ENCODE measurements around the gene MUSK. TPM values are rescaled to one million over a fixed set of nuclear protein-coding genes. Genes with fewer than 3 reads are reported as not detected.
"Not testable (repeated sequence)": the region's sequence is repeated elsewhere in the genome, so short reads cannot be mapped to it uniquely, and the experiment has no call there.

Gene MUSK
- total RNA-seq, 2 experiments from 2014 or later: not detected

DNA sequence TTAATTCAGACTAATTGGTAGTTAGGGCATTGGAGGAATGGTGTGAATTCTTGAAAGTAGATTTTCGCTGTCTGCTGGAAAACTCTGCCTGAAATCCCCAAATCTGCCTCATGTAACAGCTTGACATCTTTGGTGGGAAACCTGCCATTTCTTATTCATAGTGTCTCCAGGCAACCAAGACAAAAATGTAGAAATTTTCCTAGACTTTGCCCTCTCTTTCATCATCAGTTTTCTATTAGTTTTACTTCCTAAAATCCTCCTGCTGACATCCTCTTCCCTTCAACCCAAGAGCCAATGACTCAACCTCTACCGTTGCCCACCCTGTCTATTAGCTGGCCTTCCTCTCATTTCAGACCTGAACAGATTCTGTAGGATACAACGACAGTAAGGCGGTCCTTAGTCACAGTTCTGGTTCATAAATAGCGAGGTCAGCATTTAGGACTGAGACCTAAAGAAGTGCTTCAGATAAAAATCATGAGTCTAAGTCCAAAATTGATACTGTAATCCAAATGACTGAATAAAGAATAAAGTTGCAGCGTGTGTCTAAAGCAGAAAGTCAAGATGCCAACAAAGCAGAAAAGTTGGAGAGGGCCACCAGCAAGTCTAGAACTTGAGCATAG is 133.9 kb downstream of the MUSK start:
- Mint-ChIP-seq H3K36me3 (ENCODE audit: low read depth) (no peaks in the 10 kb centered on the region), H3K9me3 (ENCODE audit: insufficient read depth) (no peaks in the 10 kb centered on the region), H3K27ac (no peak overlapping the region), H3K4me3 (no peak overlapping the region), H3K4me1 (ENCODE audit: low read depth) (no peaks in the 10 kb centered on the region), H3K27me3 (ENCODE audit: low read depth) (no peaks in the 10 kb centered on the region)
- ChIA-PET CTCF (no interaction called here), POLR2A (no interaction called here)
- no peak for DNase-seq
- ATAC-seq: no peak

- Mint-ChIP-seq H3K27ac (no peak overlapping the region), H3K4me1 (ENCODE audit: low read depth) (no peaks in the 10 kb centered on the region), H3K9me3 (ENCODE audit: insufficient read depth) (no peaks in the 10 kb centered on the region), H3K36me3 (ENCODE audit: low read depth) (no peaks in the 10 kb centered on the region), H3K27me3 (ENCODE audit: low read depth) (no peaks in the 10 kb centered on the region), H3K4me3 (no peak overlapping the region)
- ChIA-PET CTCF (no interaction called here), POLR2A (no interaction called here)
- ATAC-seq (no peak), DNase-seq (no peak)
Observed at GRCh38 chr9:110807956-110808598, 139.5 kb downstream of the MUSK start.

- Mint-ChIP-seq H3K27ac (no peak overlapping the region), H3K9me3 (ENCODE audit: insufficient read depth) (no peaks in the 10 kb centered on the region), H3K4me3 (no peak overlapping the region), H3K27me3 (ENCODE audit: low read depth) (no peaks in the 10 kb centered on the region), H3K36me3 (ENCODE audit: low read depth) (no peaks in the 10 kb centered on the region), H3K4me1 (ENCODE audit: low read depth) (no peaks in the 10 kb centered on the region)
- DNase-seq: no peak
- CTCF ChIA-PET: no interaction called here
- POLR2A ChIA-PET: no interaction called here
- ATAC-seq: no peak
Observed at GRCh38 chr9:110808599-110808980, 140.0 kb downstream of the MUSK start.

DNA sequence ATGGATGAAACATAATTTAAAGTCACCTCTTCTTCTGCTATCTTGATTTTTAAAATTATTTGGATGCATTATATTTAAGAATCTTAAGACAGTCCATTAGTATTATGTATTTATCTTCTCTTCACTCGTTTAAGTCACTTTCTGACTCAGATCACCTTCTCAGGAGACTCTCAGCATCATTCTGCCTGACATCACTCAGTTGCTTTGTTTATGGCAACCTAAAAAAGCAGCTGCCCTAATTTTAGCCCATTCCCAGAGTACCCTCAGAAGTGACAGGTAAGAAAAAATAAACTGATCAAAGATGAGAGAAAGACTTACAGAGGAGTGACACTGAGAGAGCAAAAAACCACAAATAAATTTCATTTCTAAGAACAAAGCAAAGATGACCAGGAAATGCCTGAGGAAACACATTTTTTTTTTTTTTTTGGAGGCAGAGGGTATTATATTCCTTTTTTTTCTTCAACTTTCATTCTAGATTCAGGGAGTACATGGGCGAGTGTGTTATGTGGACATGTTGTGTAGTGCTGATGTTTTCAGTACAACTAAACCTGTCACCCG is 140.5 kb downstream of the MUSK start:
- DNase-seq (no peak), ATAC-seq (no peak)
- ChIA-PET POLR2A (no interaction called here), CTCF (no interaction called here)
- no peak overlapping the region for H3K4me3 Mint-ChIP-seq
- H3K27me3 Mint-ChIP-seq (ENCODE audit: low read depth): no peaks in the 10 kb centered on the region
- H3K27ac Mint-ChIP-seq: no peak overlapping the region
- H3K9me3 Mint-ChIP-seq (ENCODE audit: insufficient read depth): no peaks in the 10 kb centered on the region
- H3K36me3 Mint-ChIP-seq (ENCODE audit: low read depth): no peaks in the 10 kb centered on the region
- no peaks in the 10 kb centered on the region for H3K4me1 Mint-ChIP-seq (ENCODE audit: low read depth)

DNA sequence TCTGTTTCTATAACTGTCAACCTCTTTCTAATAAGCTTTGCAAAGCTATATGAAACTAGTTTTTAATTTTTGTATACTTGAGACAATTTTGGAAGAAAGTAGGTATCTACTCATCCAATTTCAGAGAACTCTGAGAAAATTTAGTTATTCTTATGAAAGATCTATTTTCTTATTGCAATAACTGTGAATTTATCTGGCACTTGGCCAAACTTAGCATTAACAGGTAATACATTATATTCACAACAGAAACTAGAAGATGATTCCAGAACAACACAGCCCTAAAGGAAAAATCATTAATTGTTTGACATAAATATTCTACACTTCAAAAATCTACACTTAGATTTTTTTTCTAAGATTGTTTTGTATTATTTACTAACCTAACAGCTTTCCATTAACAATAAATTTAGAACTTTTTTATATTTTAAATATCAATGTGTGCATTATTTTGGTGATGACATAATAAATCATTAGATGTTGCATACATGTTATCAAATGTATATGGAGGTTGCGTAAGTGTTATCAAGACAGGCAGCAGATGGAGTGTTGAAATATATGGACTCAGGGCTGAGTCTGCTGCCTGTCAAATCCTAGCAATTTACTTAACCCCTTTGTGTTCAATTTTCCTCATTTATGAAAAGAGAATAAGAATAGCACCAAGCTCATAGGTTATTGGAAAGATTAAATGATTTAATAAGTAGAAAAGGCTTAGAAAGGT is 141.8 kb downstream of the MUSK start:
- Mint-ChIP-seq H3K36me3 (ENCODE audit: low read depth) (no peaks in the 10 kb centered on the region), H3K27ac (no peak overlapping the region), H3K4me3 (no peak overlapping the region), H3K4me1 (ENCODE audit: low read depth) (no peaks in the 10 kb centered on the region), H3K27me3 (ENCODE audit: low read depth) (no peaks in the 10 kb centered on the region), H3K9me3 (ENCODE audit: insufficient read depth) (no peaks in the 10 kb centered on the region)
- DNase-seq (no peak), ATAC-seq (no peak)
- ChIA-PET POLR2A (no interaction called here), CTCF (no interaction called here)

GRCh38 chr9:110812886-110813285 is 144.3 kb downstream of the MUSK start:
- ChIA-PET CTCF (no interaction called here), POLR2A (no interaction called here)
- H3K9me3 Mint-ChIP-seq (ENCODE audit: insufficient read depth): no peaks in the 10 kb centered on the region
- ATAC-seq: no peak
- no peak overlapping the region for H3K27ac Mint-ChIP-seq
- H3K4me1 Mint-ChIP-seq (ENCODE audit: low read depth): no peaks in the 10 kb centered on the region
- no peaks in the 10 kb centered on the region for H3K36me3 Mint-ChIP-seq (ENCODE audit: low read depth)
- H3K4me3 Mint-ChIP-seq: no peak overlapping the region
- DNase-seq: no peak
- no peaks in the 10 kb centered on the region for H3K27me3 Mint-ChIP-seq (ENCODE audit: low read depth)

- H3K4me3 Mint-ChIP-seq: no peak overlapping the region
- H3K27me3 Mint-ChIP-seq (ENCODE audit: low read depth): no peaks in the 10 kb centered on the region
- ATAC-seq: no peak
- no peaks in the 10 kb centered on the region for H3K9me3 Mint-ChIP-seq (ENCODE audit: insufficient read depth)
- H3K27ac Mint-ChIP-seq: no peak overlapping the region
- no peaks in the 10 kb centered on the region for H3K36me3 Mint-ChIP-seq (ENCODE audit: low read depth)
- ChIA-PET CTCF (no interaction called here), POLR2A (no interaction called here)
- no peak for DNase-seq
- H3K4me1 Mint-ChIP-seq (ENCODE audit: low read depth): no peaks in the 10 kb centered on the region
Observed at GRCh38 chr9:110814159-110814558, 145.6 kb downstream of the MUSK start.

- Mint-ChIP-seq H3K4me1 (ENCODE audit: low read depth) (no peaks in the 10 kb centered on the region), H3K36me3 (ENCODE audit: low read depth) (no peaks in the 10 kb centered on the region), H3K4me3 (no peak overlapping the region), H3K27me3 (ENCODE audit: low read depth) (no peaks in the 10 kb centered on the region), H3K9me3 (ENCODE audit: insufficient read depth) (no peaks in the 10 kb centered on the region), H3K27ac (no peak overlapping the region)
- no peak for DNase-seq
- ChIA-PET CTCF (no interaction called here), POLR2A (no interaction called here)
- no peak for ATAC-seq
Observed at GRCh38 chr9:110815361-110815760, 146.8 kb downstream of the MUSK start.

GRCh38 chr9:110820381-110820780 is 151.8 kb downstream of the MUSK start:
- no peaks in the 10 kb centered on the region for H3K4me1 Mint-ChIP-seq (ENCODE audit: low read depth)
- H3K4me3 Mint-ChIP-seq: no peak overlapping the region
- no peaks in the 10 kb centered on the region for H3K36me3 Mint-ChIP-seq (ENCODE audit: low read depth)
- DNase-seq (no peak), ATAC-seq (no peak)
- no peaks in the 10 kb centered on the region for H3K27me3 Mint-ChIP-seq (ENCODE audit: low read depth)
- POLR2A ChIA-PET: no interaction called here
- H3K27ac Mint-ChIP-seq: no peak overlapping the region
- CTCF ChIA-PET: no interaction called here
- no peaks in the 10 kb centered on the region for H3K9me3 Mint-ChIP-seq (ENCODE audit: insufficient read depth)

GRCh38 chr9:110821064-110821463 is 152.5 kb downstream of the MUSK start:
- Mint-ChIP-seq H3K4me3 (no peak overlapping the region), H3K9me3 (ENCODE audit: insufficient read depth) (no peaks in the 10 kb centered on the region)
- CTCF ChIA-PET: no interaction called here

DNA sequence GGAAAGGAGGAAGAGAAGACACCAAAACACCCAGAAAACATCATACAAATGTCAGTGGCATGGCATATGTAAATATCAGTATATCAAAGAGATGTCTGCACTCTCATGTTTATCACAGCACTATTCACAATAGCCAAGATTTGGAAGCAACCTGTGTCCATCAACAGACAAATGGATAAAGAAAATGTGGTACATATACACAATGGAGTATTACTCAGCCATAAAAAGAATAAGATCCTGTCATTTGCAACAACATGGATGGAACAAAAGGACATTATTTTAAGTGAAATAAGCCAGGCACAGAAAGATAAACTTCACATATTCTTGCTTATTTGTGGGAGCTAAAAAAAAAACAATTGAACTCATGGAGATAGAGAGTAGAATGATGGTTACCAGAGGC is 156.5 kb downstream of the MUSK start:
- H3K4me3 Mint-ChIP-seq; H3K36me3 Mint-ChIP-seq (ENCODE audit: low read depth); H3K27ac Mint-ChIP-seq; H3K9me3 Mint-ChIP-seq (ENCODE audit: insufficient read depth); DNase-seq; H3K27me3 Mint-ChIP-seq (ENCODE audit: low read depth); CTCF ChIA-PET; H3K4me1 Mint-ChIP-seq (ENCODE audit: low read depth); ATAC-seq; POLR2A ChIA-PET: not testable (repeated sequence)

More at GRCh38 chr9:110821064-110821463, 152.5 kb downstream of the MUSK start:
- DNase-seq (no peak), ATAC-seq (no peak)
- Mint-ChIP-seq H3K27ac (no peak overlapping the region), H3K27me3 (ENCODE audit: low read depth) (no peaks in the 10 kb centered on the region), H3K4me1 (ENCODE audit: low read depth) (no peaks in the 10 kb centered on the region), H3K36me3 (ENCODE audit: low read depth) (no peaks in the 10 kb centered on the region)
- POLR2A ChIA-PET: no interaction called here

DNA sequence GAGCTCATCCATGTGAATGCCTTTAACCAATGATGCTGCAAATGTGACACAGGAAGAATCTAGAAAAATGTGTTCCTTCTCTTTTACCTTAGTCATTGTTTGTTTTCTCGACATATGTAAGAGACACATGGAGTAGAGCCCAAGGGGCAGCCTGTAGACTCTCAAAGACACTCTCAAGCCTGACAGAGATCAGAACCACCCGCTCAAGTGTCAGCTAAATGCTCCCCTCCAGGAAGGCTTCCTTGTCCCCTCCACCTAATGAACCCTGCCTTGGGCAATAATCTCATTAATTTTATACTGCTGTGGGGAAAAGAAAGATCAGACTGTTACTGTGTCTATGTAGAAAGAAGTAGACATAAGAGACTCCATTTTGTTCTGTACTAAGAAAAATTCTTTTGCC is 157.4 kb downstream of the MUSK start:
- CTCF ChIA-PET: no interaction called here
- DNase-seq (no peak), ATAC-seq (no peak)
- Mint-ChIP-seq H3K27me3 (ENCODE audit: low read depth) (no peaks in the 10 kb centered on the region), H3K36me3 (ENCODE audit: low read depth) (no peaks in the 10 kb centered on the region), H3K27ac (no peak overlapping the region), H3K4me1 (ENCODE audit: low read depth) (no peaks in the 10 kb centered on the region), H3K4me3 (no peak overlapping the region), H3K9me3 (ENCODE audit: insufficient read depth) (peaks cover 6% of the 10 kb centered on the region)
- POLR2A ChIA-PET: no interaction called here

Measured in activated CD8-positive, alpha-beta T cell treated with anti-CD3 and anti-CD28 coated beads, Interleukin-2, amount 10 ng/mL, durations not matched to agents 7 days and 5 days (primary cell).